ENCODE measurements around the gene PLA2G4D. TPM values are rescaled to one million over a fixed set of nuclear protein-coding genes. Genes with fewer than 3 reads are reported as not detected.

Gene PLA2G4D
- total RNA-seq, 1 experiment from 2014 or later: not detected

- H3K36me3 ChIP-seq (ENCODE audit: insufficient read depth, low read length, poor library complexity, severe bottlenecking): no peaks in the 10 kb centered on the region
- peaks cover 4% of the 10 kb centered on the region for H3K4me1 ChIP-seq (ENCODE audit: insufficient read depth, low read length, poor library complexity, severe bottlenecking)
- no peak for DNase-seq (ENCODE audit: low spot score)
- H3K9me3 ChIP-seq (ENCODE audit: low read depth, low read length, poor library complexity, severe bottlenecking): no peaks in the 10 kb centered on the region
- intact Hi-C loops (cut with micrococcal nuclease; ENCODE audit: unreplicated experiment): loop anchor here (10.0 kb wide), 1 partner anchor 299 kb away; no protein-coding TSS in a partner anchor
- no peaks in the 10 kb centered on the region for H3K27me3 ChIP-seq (replicated peaks; ENCODE audit: insufficient read depth, low read depth, low read length, poor library complexity)
- no peak for TF ChIP-seq CTCF (conservative IDR thresholded peaks at IDR 0.05; ENCODE audit: low read depth, low read length)
- TF ChIP-seq EZH2 (IDR thresholded peaks at IDR 0.05; ENCODE audit: borderline replicate concordance, low read depth, low read length, poor library complexity, severe bottlenecking): no peak
- H3K27ac ChIP-seq (ENCODE audit: low read depth, low read length, poor library complexity, severe bottlenecking): no peak overlapping the region
- POLR2A ChIA-PET (ENCODE audit: low non-redundant PET): no interaction called here
- CTCF ChIA-PET: interaction anchor here (1.0 kb wide), 1 partner anchor 306 kb away, joined by 3 read pairs; no protein-coding TSS in a partner anchor
- BruUV-seq (replicated peaks): no TSS peak
- H3K4me3 ChIP-seq (ENCODE audit: low read depth, low read length, poor library complexity, severe bottlenecking): no peak overlapping the region
Observed at GRCh38 chr15:42085721-42086120, 8.6 kb downstream of the PLA2G4D start.

DNA sequence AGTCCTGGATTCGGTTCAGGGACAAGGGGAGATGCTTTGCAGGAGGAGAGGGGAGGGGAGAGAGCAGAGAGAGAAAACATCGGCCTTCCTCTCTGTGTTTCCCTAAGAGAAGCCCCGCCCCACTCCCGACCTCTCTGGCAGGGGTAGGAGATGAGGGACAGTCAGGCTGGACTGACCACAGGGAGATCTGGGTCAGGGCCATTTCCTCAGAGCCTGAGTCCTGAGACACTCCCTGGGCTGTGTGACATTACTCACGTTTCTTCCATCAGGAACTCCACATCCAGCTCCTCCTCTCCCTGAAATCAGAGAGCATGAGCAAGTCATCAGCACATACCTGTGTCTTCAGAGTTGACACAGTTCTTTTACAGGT lies 9.1 kb downstream of the PLA2G4D start:
- Histone ChIP-seq H3K4me1 (ENCODE audit: insufficient read depth, low read length, poor library complexity, severe bottlenecking) (peaks cover 4% of the 10 kb centered on the region), H3K27ac (ENCODE audit: low read depth, low read length, poor library complexity, severe bottlenecking) (no peak overlapping the region), H3K4me3 (ENCODE audit: low read depth, low read length, poor library complexity, severe bottlenecking) (no peak overlapping the region), H3K36me3 (ENCODE audit: insufficient read depth, low read length, poor library complexity, severe bottlenecking) (no peaks in the 10 kb centered on the region), H3K9me3 (ENCODE audit: low read depth, low read length, poor library complexity, severe bottlenecking) (no peaks in the 10 kb centered on the region), H3K27me3 (replicated peaks; ENCODE audit: insufficient read depth, low read depth, low read length, poor library complexity) (no peaks in the 10 kb centered on the region)
- intact Hi-C loops (cut with micrococcal nuclease; ENCODE audit: unreplicated experiment): loop anchor here (10.0 kb wide), 1 partner anchor 300 kb away; no protein-coding TSS in a partner anchor
- POLR2A ChIA-PET (ENCODE audit: low non-redundant PET): no interaction called here
- BruUV-seq (replicated peaks): no TSS peak
- CTCF ChIA-PET: interaction anchor here (1.0 kb wide), 1 partner anchor 306 kb away, joined by 3 read pairs; no protein-coding TSS in a partner anchor
- DNase-seq (ENCODE audit: low spot score): no peak
- TF ChIP-seq EZH2 (IDR thresholded peaks at IDR 0.05; ENCODE audit: borderline replicate concordance, low read depth, low read length, poor library complexity, severe bottlenecking) (no peak), CTCF (conservative IDR thresholded peaks at IDR 0.05; ENCODE audit: low read depth, low read length) (no peak)

DNA sequence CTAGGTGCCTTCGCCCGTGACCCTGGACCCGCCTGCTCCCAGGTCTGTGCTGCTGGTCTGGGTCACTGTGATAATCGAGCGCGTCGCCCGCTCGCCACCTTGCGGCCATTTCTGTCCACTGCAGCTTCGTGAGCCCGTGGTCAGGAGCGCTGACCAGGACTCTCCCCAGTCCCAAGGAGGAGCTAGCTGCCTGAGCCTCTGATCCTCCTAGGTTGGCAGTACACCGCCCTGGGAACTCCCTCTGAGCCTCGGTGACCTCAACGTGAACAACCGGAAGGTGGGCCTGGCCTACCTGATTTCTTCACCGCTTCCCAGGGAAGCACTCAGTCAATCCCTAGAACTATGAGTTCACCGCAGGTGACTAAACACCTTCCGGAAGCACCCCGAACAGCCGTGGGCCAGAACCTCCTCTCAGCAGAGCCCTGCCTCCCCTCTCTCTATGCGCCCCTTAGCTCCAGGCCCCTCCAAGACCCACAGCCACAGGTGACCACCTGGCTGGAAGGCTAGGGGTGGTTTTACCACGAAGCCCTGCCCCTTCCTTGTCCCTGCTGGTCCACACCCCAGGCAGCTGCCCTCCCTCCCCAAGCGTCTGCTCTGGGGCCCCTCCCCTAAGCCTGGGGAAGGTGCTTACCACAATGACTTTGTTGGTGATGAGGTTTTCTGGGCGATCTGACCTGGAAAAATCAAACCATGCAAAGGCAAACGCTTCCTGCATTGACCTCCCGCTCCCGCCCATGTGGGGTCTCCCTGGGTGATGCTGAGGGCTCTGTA lies 9.7 kb downstream of the PLA2G4D start:
- intact Hi-C loops (cut with micrococcal nuclease; ENCODE audit: unreplicated experiment): loop anchor here (5.0 to 10.0 kb wide), 2 partner anchors 48 to 300 kb away; no protein-coding TSS in a partner anchor
- DNase-seq (ENCODE audit: low spot score): peak; percentile 45
- H3K36me3 ChIP-seq (ENCODE audit: insufficient read depth, low read length, poor library complexity, severe bottlenecking): no peaks in the 10 kb centered on the region
- no peak for TF ChIP-seq EZH2 (IDR thresholded peaks at IDR 0.05; ENCODE audit: borderline replicate concordance, low read depth, low read length, poor library complexity, severe bottlenecking)
- peak; percentile 95 for TF ChIP-seq CTCF (conservative IDR thresholded peaks at IDR 0.05; ENCODE audit: low read depth, low read length)
- ChIA-PET POLR2A (ENCODE audit: low non-redundant PET) (interaction anchor here (0.9 kb wide), 1 partner anchor 189 kb away, joined by 3 read pairs; the partner anchor contains the start of gene TMEM87A), CTCF (interaction anchor here (0.6 to 1.2 kb wide), 2 partner anchors 95 to 375 kb away, joined by 4 to 5 read pairs; no protein-coding TSS in a partner anchor)
- H3K27me3 ChIP-seq (replicated peaks; ENCODE audit: insufficient read depth, low read depth, low read length, poor library complexity): no peaks in the 10 kb centered on the region
- BruUV-seq (replicated peaks): no TSS peak
- H3K27ac ChIP-seq (ENCODE audit: low read depth, low read length, poor library complexity, severe bottlenecking): no peak overlapping the region
- H3K9me3 ChIP-seq (ENCODE audit: low read depth, low read length, poor library complexity, severe bottlenecking): no peaks in the 10 kb centered on the region
- H3K4me1 ChIP-seq (ENCODE audit: insufficient read depth, low read length, poor library complexity, severe bottlenecking): peaks cover 4% of the 10 kb centered on the region
- no peak overlapping the region for H3K4me3 ChIP-seq (ENCODE audit: low read depth, low read length, poor library complexity, severe bottlenecking)

Measured in A673 (cell line).